Keratinocyte (primary cell): Measurements from ENCODE around the gene PCDH1. TPM values are rescaled to one million over a fixed set of nuclear protein-coding genes. Genes with fewer than 3 reads are reported as not detected.

Source experiments
- DNase-seq: peaks from one replicate; pipeline ENCODE4 v3.0.0-alpha.2; 2011; ENCODE audit warnings: low read depth, missing footprints, low spot score
- FAIRE-seq: peaks from 2 replicates; lab custom pipeline; 2011; peaks lifted over from hg19 to GRCh38; lab: Jason Lieb, UNC
- H2AFZ ChIP-seq: 2 replicates; pipeline ENCODE4 v1.6.0; 2012; ENCODE audit warnings: low read length, control low read depth, inconsistent platforms; ENCODE audit not compliant: control insufficient read depth
- H3K27ac ChIP-seq: 2 replicates; pipeline ENCODE4 v1.5.1; 2011; ENCODE audit warnings: low read length; ENCODE audit not compliant: control insufficient read depth, insufficient read depth
- H3K27me3 ChIP-seq: 3 replicates; pipeline ENCODE4 v1.6.0; 2011; ENCODE audit warnings: low read length; ENCODE audit not compliant: control insufficient read depth, insufficient read depth; ENCODE audit errors: extremely low read depth
- H3K36me3 ChIP-seq, 2 experiments: 2 replicates in 1 of 2; 3 replicates in 1 of 2; pipeline ENCODE4 v1.5.1; 2011; ENCODE audit warnings: low read length in 2 of 2, mild to moderate bottlenecking in 1 of 2; ENCODE audit not compliant: control insufficient read depth in 2 of 2, insufficient read depth in 2 of 2; ENCODE audit errors: extremely low read depth in 1 of 2
- H3K4me1 ChIP-seq: 3 replicates; pipeline ENCODE4 v1.5.1; 2011; ENCODE audit warnings: low read length; ENCODE audit not compliant: control insufficient read depth, insufficient read depth; ENCODE audit errors: extremely low read depth
- H3K4me2 ChIP-seq: 3 replicates; pipeline ENCODE4 v1.6.0; 2011; ENCODE audit warnings: low read depth, low read length; ENCODE audit not compliant: control insufficient read depth, insufficient read depth; ENCODE audit errors: extremely low read depth
- H3K4me3 ChIP-seq, 3 experiments: fragments of 200-600 bp in 1 of 3; sonication (generic) in 1 of 3; 2 replicates in 2 of 3; 3 replicates in 1 of 3; pipeline ENCODE4 v1.5.1; 2011 to 2016; ENCODE audit warnings: low read length in 3 of 3, mild to moderate bottlenecking in 3 of 3, control low read depth in 2 of 3, inconsistent platforms in 1 of 3, low read depth in 1 of 3, mixed read lengths in 1 of 3, mixed run types in 1 of 3, moderate library complexity in 1 of 3; ENCODE audit not compliant: control insufficient read depth in 2 of 3, insufficient read depth in 2 of 3; ENCODE audit errors: extremely low read depth in 1 of 3
- H3K79me2 ChIP-seq: 2 replicates; pipeline ENCODE4 v1.6.0; 2012; ENCODE audit warnings: low read length; ENCODE audit not compliant: control insufficient read depth, insufficient read depth
- H3K9ac ChIP-seq: 3 replicates; pipeline ENCODE4 v1.6.0; 2011; ENCODE audit warnings: low read length; ENCODE audit not compliant: control insufficient read depth, insufficient read depth; ENCODE audit errors: extremely low read depth
- H3K9me1 ChIP-seq: 3 replicates; pipeline ENCODE4 v1.6.0; 2011; ENCODE audit warnings: low read length; ENCODE audit not compliant: control insufficient read depth, insufficient read depth; ENCODE audit errors: extremely low read depth
- H3K9me3 ChIP-seq: 2 replicates; pipeline ENCODE4 v1.5.1; 2012; ENCODE audit warnings: low read depth, low read length; ENCODE audit not compliant: control insufficient read depth
- H4K20me1 ChIP-seq: 3 replicates; pipeline ENCODE4 v1.6.0; 2011; ENCODE audit warnings: low read length; ENCODE audit not compliant: control insufficient read depth, insufficient read depth; ENCODE audit errors: extremely low read depth
- EZH2 ChIP-seq: IDR thresholded peaks from one replicate; pipeline ENCODE4 v1.6.1; 2012; ENCODE audit warnings: inconsistent platforms, mild to moderate bottlenecking, low read length, moderate library complexity
- dilution Hi-C: fragments of 300-500 bp; cut with MboI; formaldehyde crosslinking; loops from one replicate; pipeline ENCODE4 v1.7.0; 2020; ENCODE audit warnings: low sequenced_read_pairs; ENCODE audit not compliant: extremely low pct_ligation_motif_present
- polyA plus RNA-seq, 5 experiments: library from polyadenylated mRNA; depleted of rRNA in 3 of 5; stranded (reverse) in 3 of 5; stranded (forward) in 1 of 5; unstranded in 1 of 5; fragments of >200 nt; gene quantifications; 1 replicate in 1 of 5; 2 replicates in 3 of 5; 3 replicates in 1 of 5; pipeline versions ENCODE4 v1.2.1 to v1.2.3, GENCODE V29; 2011 to 2012; ENCODE audit warnings: missing spikeins in 2 of 5, low read depth in 1 of 5, low replicate concordance in 1 of 5
- TF ChIP-seq, protein P1 (sequence below), 3 experiments: IDR thresholded peaks in 1 of 3; conservative IDR thresholded peaks in 1 of 3; optimal IDR thresholded peaks in 1 of 3; 2 replicates in 2 of 3; 3 replicates in 1 of 3; pipeline versions ENCODE3 to v1.5.1; 2011; ENCODE audit warnings: low read length in 3 of 3, mild to moderate bottlenecking in 3 of 3, moderate library complexity in 2 of 3, control low read depth in 1 of 3, inconsistent platforms in 1 of 3; ENCODE audit not compliant: insufficient read depth in 2 of 3; ENCODE audit errors: extremely low read depth in 1 of 3

The PCDH1 gene
- polyA plus RNA-seq, 1 donor (not counting 4 experiments of a cell fraction or from before 2014, with no cell fraction given) = 10.0 TPM

DNA sequence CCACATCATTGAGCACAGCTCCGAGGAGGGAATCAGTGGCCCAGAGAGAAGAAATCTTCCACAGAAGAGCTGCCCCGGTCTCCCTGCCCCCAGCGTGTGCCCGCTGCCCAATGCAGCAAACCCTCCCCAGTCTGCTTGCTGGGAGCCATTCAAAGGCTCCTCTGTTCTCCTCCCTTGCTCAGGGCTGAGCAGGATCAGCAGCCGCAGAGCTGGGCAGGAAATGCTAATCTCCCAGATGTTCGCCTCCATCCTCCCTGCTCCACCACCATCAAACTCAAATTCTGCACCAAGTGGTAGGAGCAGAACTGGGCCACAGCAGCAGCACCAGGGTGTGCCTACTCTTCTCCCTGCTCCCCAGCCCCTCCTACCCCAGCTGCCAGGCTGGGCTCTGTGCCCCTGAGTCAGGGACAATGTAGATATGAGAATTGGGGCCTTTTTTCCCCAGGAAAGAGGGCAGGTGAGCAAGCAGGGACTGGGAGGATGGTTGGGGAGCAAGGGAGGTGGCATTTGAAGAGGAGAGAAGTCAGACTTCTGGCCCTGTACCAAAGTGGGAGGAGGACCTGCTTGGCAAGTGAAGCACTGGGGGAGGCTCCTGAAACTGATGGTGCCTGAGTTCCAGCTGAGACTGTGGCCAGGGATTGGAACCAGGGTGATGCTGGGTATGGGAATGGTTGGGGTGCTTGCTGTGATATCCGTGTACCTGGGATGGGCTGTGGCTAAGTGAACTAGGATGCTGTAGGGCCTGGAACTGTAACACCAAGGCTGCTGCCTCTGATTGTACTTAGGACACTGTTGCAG, 1.9 kb upstream of the PCDH1 start:
- H3K27ac ChIP-seq = no peak overlapping the region
- no peak overlapping the region for H3K4me2 ChIP-seq
- no peak for FAIRE-seq

DNA sequence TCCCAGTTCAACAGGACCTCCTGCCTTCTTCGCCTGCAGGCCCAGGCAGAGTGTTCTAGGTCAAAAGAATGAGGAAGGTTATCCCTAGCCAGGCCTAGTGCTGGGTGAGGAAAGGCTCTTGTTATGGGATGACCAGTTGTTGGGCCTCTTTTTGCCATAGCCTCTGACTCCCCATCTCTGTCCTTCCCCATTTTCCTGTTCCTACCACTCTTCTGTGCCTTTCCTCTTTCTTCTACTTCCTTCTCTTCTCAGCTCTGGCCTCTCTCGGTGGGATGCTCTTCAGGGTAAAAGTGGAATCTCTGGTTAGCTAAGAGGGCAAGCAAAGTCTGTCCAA, 1.2 kb upstream of the PCDH1 start:
- Histone ChIP-seq H3K4me3 (no peak overlapping the region), H3K9me3 (no peaks in the 10 kb centered on the region), H3K27ac (no peak overlapping the region), H4K20me1 (no peaks in the 10 kb centered on the region), H3K9ac (no peak overlapping the region), H2AFZ (no peak overlapping the region), H3K9me1 (no peaks in the 10 kb centered on the region), H3K79me2 (peaks cover 7% of the 10 kb centered on the region), H3K27me3 (peaks cover 76% of the 10 kb centered on the region), H3K36me3 (no peaks in the 10 kb centered on the region), H3K4me1 (peaks cover 30% of the 10 kb centered on the region), H3K4me2 (peak overlapping the region; percentile 78)
- TF ChIP-seq, protein P1, sequence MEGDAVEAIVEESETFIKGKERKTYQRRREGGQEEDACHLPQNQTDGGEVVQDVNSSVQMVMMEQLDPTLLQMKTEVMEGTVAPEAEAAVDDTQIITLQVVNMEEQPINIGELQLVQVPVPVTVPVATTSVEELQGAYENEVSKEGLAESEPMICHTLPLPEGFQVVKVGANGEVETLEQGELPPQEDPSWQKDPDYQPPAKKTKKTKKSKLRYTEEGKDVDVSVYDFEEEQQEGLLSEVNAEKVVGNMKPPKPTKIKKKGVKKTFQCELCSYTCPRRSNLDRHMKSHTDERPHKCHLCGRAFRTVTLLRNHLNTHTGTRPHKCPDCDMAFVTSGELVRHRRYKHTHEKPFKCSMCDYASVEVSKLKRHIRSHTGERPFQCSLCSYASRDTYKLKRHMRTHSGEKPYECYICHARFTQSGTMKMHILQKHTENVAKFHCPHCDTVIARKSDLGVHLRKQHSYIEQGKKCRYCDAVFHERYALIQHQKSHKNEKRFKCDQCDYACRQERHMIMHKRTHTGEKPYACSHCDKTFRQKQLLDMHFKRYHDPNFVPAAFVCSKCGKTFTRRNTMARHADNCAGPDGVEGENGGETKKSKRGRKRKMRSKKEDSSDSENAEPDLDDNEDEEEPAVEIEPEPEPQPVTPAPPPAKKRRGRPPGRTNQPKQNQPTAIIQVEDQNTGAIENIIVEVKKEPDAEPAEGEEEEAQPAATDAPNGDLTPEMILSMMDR (optimal IDR thresholded peaks at IDR 0.05 in 1 of 3, IDR thresholded peaks at IDR 0.05 in 1 of 3, conservative IDR thresholded peaks at IDR 0.05 in 1 of 3; ENCODE audit: extremely low read depth in 1 of 3, insufficient read depth in 2 of 3, low read length in 3 of 3) = no peak
- TF ChIP-seq EZH2 = no peak
- no peak for DNase-seq
- FAIRE-seq = no peak
- dilution Hi-C loops = no loop called here

More for the DNA sequence above, 1.9 kb upstream of the PCDH1 start:
- TF ChIP-seq, protein P1 (optimal IDR thresholded peaks at IDR 0.05 in 1 of 3, IDR thresholded peaks at IDR 0.05 in 1 of 3, conservative IDR thresholded peaks at IDR 0.05 in 1 of 3; ENCODE audit: extremely low read depth in 1 of 3, insufficient read depth in 2 of 3, low read length in 3 of 3) = no peak
- TF ChIP-seq EZH2 = no peak
- dilution Hi-C loops = no loop called here
- Histone ChIP-seq H3K9ac (no peak overlapping the region), H3K79me2 (peaks cover 4% of the 10 kb centered on the region), H2AFZ (no peak overlapping the region), H4K20me1 (no peaks in the 10 kb centered on the region), H3K27me3 (peaks cover 71% of the 10 kb centered on the region), H3K9me1 (no peaks in the 10 kb centered on the region), H3K4me3 (no peak overlapping the region), H3K4me1 (peaks cover 30% of the 10 kb centered on the region), H3K9me3 (no peaks in the 10 kb centered on the region), H3K36me3 (no peaks in the 10 kb centered on the region)
- DNase-seq = no peak
